SK-N-DZ (cell line): ENCODE measurements around the gene HYOU1.
"Not testable (repeated sequence)": the region's sequence is repeated elsewhere in the genome, so short reads cannot be mapped to it uniquely, and the experiment has no call there.

ENCODE experiments used
- DNase-seq: peaks from one replicate; pipeline ENCODE4 v3.0.0-alpha.2; 2015; ENCODE audit warnings: low spot score

Gene HYOU1

DNA sequence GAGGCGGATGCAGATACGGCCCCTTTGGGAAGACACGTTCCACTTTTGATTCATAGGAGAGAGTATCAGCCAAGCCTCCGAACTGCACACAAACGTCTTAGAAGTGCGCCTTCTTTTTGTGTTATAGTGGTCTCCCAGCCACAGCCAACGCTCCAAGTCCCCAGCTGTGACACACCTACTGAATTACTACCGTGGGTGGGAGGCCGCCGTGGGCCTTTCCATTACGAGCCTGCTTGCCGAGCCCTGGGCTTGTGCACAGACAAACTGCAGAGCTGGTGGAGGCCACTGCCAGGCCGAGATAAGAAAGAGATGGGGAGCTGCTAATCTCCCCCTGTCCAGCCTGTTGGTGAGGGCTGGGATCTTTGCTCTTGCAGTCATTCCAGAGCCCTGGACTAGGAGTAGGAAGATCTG lies 28.4 kb upstream of the HYOU1 start:
- no peak for DNase-seq

- peak; percentile 88 for DNase-seq
Measured at GRCh38 chr11:119084663-119085436, 27.8 kb upstream of the HYOU1 start, which contains the start of gene HMBS. Gene HMBS (plus strand): TSS chr11:119084881. CDS start chr11:119085034, 153 bp downstream.

DNA sequence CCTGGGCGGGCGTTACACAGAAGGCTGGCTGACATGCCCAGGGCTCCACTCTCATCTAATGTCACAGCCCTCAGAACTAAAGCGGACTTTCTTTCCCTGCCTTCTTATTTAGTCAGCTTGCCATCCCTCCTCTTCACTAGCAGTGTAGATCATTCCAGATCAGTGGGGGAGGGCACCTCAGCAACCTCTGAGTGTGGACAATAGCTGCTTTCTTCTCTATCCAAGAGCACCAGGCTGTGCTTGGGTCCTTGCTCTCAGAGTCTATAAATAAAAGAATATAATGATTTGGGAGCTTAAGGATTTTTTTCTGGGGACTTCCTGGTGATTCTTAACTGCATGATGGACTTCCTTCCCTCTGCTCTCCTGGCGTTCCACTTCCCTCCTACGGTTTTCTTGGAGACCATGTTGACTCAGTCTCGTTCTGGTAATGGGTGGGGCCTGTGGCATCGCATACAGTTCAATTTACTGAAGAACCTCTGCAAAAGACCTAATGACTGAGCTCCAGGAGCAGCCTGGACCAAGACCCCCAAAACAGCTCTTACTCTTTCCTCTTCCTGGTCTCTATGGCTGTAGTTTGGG lies 24.8 kb upstream of the HYOU1 start:
- DNase-seq: no peak

GRCh38 chr11:119078675-119079420 lies 21.8 kb upstream of the HYOU1 start:
- DNase-seq: no peak

GRCh38 chr11:119077839-119078238 lies 20.8 kb upstream of the HYOU1 start:
- no peak for DNase-seq

DNA sequence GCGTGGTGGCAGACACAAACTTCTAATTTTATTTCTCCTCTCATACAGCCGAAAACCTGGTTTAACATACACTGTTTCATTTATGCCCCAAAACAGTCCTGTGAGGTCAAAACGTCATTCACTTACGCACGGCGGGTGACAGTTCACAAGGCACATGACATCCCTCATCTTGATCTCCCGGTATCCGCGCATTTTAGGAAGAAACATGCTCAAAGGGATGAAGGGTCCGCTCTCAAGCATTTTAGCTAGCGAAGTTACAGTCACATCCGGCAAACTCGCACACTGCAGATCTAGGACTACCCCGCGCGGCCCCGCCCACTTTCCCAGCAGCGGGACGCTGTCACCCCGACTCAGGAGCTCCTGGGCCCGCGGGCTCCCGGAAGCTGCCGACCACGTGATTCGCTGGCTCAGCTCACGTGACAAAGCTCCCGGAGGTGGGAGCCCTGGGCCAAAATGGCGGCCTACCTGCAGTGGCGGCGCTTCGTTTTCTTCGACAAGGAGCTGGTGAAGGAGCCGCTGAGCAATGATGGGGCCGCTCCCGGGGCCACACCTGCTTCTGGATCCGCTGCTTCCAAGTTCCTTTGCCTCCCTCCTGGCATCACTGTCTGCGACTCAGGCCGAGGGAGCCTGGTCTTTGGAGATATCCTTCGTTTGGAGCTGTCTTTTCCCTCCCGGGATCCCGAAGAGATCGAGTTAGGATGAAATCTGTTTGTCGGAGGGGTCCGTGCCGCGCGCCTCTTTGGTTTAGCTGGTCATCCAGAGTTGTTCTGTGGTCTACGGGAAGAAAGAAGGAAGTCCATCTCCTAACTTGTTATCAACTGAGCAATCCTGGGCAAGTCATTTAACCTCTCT lies 10.6 kb upstream of the HYOU1 start, which contains the start of gene VPS11:
TSS of gene VPS11 (plus strand) at position 448 of the 852 bp plus-strand sequence. CDS start at position 454, 6 bp downstream.
- DNase-seq: peak; percentile 90

DNA sequence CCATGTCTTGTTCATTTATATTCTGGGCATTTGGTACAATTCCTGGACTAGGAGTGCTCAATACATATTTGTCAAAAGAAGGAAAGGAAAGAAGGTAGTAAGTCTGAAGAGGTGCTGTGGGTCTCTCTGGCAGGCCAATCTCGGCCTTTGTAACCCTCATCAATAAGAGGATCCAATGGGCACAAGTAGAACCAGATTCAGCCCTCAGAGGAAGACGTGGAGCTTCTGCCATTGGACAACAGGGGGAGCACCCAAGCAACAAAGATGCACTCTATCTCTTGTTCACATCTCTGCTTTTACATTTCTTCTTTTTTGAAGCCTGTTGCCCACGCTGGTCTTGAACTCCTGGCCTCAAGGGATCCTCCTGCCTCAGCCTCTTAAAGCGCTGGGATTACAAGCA lies 8.4 kb upstream of the HYOU1 start:
- peak; percentile 17 for DNase-seq

- no peak for DNase-seq
Measured at GRCh38 chr11:119062779-119063178, 5.8 kb upstream of the HYOU1 start.

DNA sequence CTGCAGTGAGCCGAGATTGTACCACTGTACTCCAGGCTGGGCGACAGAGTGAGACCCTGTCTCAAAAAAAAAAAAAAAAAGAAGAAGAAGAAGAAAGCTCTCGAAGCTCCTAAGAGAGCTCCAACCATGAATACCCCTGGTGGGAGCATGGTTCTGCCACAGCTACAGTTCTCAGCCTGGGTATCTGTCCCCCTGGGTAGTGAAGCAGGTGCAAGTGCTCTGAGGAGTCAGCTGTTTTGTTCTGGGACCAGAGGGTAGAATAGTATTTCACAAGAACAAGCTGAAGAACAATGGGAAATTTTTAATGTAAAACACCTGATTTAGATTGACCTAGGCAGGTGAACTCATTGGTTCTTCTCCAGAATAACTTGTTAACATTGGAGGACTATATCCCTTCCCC lies 4.3 kb upstream of the HYOU1 start:
- DNase-seq: no peak

GRCh38 chr11:119059128-119059527 lies 2.1 kb upstream of the HYOU1 start:
- not testable (repeated sequence) for DNase-seq

- DNase-seq: no peak
Measured at GRCh38 chr11:119056421-119056999, 495 bp downstream of the HYOU1 start.

- no peak for DNase-seq
Measured at GRCh38 chr11:119055901-119056300, 1.1 kb downstream of the HYOU1 start.

- no peak for DNase-seq
Measured at GRCh38 chr11:119054418-119054817, 2.6 kb downstream of the HYOU1 start.

GRCh38 chr11:119052163-119052814 lies 4.7 kb downstream of the HYOU1 start:
- no peak for DNase-seq

GRCh38 chr11:119051440-119052162 lies 5.4 kb downstream of the HYOU1 start:
- no peak for DNase-seq

- no peak for DNase-seq
Measured at GRCh38 chr11:119049081-119049480, 7.9 kb downstream of the HYOU1 start.

- no peak for DNase-seq
Measured at GRCh38 chr11:119048644-119049043, 8.4 kb downstream of the HYOU1 start.

DNA sequence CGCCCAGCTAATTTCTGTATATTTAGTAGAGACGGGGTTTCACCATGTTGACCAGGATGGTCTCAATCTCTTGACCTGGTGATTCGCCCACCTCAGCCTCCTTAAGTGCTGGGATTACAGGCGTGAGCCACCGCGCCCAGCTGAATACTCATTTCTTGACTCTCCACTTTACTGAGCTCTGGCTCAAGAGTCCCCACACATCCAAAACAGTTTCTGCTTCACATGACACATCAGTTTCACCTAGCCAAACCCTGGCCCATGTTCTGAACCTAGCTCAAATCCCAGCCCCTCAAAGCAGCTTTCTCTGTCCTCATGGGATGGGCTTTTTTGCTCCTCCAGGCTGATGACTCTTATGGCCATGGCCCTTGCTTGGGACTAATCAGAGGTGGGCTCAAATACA lies 9.8 kb downstream of the HYOU1 start:
- DNase-seq: no peak

GRCh38 chr11:119046489-119046888 lies 10.5 kb downstream of the HYOU1 start:
- no peak for DNase-seq

GRCh38 chr11:119044708-119045107 lies 12.3 kb downstream of the HYOU1 start:
- no peak for DNase-seq
